CD4-positive, alpha-beta T cell treated with Interferon gamma for 1 hour (primary cell): ENCODE data around the gene MTX2.

Source experiments
- DNase-seq: peaks from one replicate; pipeline ENCODE4 v3.0.0-alpha.2; 2020

The MTX2 gene

GRCh38 chr2:176269319-176270099 is at the start of gene MTX2:
Gene MTX2, plus strand, starts transcription at chr2:176269442. Its CDS starts 188 bp downstream, at chr2:176269630.
- peak; percentile 52 for DNase-seq

- DNase-seq, result no peak
These were observed 41.4 kb upstream of the MTX2 start for GRCh38 chr2:176227874-176228273.

- no peak for DNase-seq
These were observed 35.1 kb upstream of the MTX2 start for GRCh38 chr2:176234156-176234555.

DNA sequence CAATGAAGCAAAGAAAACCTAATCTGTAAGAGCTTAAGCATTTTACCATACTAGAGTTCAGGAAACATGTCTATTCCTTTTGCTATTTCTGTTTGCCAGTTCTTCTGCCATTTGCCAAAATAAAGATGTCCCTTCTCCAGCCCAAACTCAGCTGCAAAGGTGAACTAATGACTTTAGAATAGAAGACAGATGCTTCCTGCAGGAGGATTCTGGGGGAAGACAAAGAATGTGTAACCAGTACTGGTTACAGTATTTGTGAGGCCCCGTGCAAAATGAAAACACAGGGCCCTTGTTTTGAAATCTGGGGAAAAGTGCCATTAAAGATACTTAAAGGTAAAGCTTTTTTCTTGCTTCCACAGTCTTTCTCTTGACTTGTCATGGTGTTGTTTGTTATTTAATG is 34.3 kb upstream of the MTX2 start:
- DNase-seq, result no peak

- DNase-seq, result no peak
These were observed 31.8 kb upstream of the MTX2 start for GRCh38 chr2:176237456-176237855.

DNA sequence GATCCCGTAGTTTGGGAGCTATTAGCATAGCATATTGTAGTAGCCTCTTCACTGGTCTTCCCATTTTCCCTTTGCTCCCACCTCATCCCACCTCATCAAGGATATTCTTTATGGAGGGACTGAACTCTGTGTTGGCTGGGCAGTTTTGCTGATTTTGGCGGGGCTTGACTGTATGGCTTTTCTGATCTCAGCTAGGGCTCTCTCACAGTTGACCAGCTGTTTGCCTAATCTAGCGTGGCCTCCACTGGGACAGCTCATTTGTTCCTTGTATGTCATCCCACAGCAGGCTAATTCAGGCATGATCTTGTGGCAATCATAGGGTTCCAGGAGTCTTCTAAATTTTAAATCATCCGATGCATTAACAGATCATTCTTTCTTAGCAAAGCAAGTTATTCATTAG is 30.2 kb upstream of the MTX2 start:
- DNase-seq, result no peak

DNA sequence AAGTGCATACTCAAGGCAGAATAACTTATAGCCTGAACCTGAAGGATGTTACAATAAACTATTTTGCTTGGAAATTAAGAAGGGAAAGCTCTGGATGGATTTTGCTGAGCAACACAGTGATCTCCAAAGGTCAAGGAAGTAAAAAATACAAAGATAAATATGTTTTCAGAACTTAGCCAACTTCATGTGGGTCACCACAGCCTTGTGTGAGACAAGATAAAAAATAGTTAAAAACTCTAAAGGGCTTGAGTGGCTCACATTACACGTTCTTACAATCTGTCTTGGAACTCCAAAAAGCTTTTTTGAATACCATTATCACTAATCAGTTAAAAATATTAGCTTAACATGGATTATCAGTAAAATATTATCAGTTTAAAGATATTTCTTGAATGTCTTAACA is 28.9 kb upstream of the MTX2 start:
- DNase-seq, result no peak

- no peak for DNase-seq
These were observed 27.0 kb upstream of the MTX2 start for GRCh38 chr2:176242276-176242675.

DNA sequence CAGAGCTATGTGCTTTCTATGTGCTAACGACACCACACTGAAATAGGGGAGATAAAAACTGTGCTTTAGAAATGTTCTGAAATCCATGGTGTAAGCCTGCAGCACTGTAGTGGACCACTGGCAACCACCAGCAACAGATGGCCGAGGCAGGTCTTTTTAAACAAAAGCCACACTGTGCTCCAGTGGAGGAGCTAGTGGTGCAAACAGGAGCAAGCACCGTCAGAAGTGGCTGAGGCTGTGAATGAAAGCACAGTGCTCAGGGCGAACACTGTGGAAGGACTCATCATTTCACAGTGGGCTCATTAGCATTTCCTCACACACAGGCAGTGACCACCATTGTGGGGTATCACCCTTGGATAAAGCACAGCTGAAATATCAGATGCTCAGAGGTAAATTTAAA is 22.9 kb upstream of the MTX2 start:
- DNase-seq, result no peak

DNA sequence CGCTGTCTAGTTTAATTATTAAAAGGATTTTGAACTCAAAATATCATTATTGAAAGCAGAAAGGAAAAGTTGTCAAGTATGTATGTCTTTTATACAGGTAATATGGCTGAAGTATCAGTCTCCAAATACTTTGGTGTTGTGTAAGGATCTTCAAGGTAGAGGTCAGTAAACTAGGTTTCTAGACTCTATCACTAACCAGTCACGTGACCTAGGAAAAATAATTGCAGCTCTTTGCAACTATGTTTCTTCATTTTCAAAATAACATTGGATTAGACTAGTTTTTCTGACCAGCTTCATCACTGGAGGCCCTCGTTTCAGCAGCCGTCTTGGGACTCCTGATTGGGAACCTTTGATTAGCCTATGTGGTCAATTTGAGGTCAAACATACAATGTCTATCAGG is 21.4 kb upstream of the MTX2 start:
- no peak for DNase-seq

- no peak for DNase-seq
These were observed 17.3 kb upstream of the MTX2 start for GRCh38 chr2:176251928-176252327.

- no peak for DNase-seq
These were observed 8.6 kb upstream of the MTX2 start for GRCh38 chr2:176260689-176261088.

DNA sequence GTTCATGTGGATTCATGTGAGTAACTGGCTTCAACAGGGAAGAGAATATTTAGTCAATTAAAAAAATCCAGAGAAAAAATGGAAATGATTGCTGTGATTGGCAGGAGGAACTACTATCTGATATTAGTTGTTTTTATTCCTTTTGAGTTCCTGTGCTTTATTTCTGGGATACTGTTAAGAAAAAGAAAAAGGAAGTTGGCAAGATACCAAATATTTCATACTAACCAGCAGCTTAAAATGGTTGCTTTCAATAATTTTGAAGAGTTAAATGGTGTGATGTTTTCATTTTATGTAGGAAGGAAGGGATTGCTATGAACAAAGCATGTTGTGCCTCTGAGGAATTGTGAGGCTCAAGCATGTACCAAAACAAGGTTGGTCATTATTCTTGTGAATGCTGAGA is 8.1 kb upstream of the MTX2 start:
- DNase-seq, result no peak

DNA sequence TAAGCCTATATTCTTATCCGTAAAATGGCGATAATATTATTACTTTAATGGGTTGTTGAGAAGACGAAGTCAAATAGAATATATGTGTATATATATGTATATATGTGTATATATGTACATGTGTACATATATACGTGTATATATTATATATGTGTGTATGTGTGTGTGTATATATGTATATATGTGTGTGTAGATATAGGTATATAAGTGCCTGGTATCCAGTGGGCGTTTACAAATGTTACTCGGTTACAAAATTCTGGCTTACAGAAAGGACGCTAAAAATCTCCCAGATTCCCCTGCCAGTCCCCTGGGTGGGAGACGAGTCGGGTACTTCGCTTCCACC is 295 bp upstream of the MTX2 start:
- no peak for DNase-seq

GRCh38 chr2:176270100-176270750 is 983 bp downstream of the MTX2 start:
- DNase-seq, result no peak

DNA sequence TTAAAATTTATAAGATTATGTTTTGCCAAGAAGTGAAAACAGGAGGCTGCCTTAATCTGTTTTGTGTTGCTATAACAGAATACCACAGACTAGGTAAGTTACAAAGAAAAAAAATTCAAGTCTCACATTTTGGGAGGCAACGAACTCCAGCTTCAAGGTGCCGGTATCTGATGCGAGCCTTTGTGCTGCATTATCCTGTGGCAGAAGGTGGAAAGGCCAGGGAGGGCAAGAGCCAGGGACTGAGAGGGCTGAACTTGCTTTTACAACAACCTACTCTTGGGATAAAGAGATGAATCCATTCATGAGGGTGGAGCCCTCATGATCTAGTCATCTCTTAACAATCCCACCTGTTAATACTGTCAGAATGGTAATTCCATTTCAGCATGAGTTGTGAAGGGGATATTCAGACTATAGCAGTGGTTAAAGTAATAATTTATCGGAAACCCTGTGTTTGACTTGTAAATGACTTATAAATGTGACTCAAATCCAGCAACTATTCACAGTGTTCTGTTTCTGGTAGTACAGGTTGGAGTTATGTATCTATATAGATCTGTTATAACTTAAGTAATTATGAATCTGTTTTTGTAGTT is 3.7 kb downstream of the MTX2 start:
- no peak for DNase-seq

DNA sequence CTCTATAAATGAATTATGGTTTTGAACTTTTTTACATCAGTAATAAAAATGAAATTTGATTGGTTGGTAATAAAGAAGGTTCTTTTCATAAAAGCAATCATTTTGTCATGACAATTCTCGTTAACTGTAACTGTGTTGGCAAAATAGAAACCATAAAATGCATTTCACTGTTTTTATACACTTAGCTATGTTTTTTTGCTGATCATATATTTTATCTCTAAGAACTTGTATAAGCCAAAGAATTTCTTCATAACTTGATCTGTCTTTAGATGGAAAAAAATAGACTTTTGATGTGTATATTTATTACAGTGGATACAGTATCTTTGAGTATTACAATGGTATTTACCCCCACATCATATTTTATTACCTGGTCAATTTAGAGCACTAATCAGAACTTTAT is 9.7 kb downstream of the MTX2 start:
- DNase-seq, result no peak

DNA sequence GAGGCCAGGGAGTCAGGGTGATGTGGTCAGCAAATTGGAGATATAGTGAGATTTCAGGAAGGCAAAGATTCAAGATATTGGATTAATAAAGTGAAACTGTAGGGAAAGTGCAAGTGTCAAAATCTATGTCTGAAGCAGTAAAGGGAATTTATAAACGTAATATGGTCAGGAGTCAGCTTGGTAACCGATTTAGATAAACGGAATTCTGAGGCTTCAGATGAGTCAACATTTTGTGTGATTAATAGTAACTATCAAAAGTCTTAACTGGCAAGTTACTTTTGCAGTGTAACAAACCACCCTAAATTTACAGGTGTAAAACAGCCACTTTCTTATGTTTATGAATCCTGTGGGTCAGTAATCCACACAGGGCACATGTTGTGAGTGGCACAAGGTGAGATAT is 10.9 kb downstream of the MTX2 start:
- DNase-seq, result no peak

DNA sequence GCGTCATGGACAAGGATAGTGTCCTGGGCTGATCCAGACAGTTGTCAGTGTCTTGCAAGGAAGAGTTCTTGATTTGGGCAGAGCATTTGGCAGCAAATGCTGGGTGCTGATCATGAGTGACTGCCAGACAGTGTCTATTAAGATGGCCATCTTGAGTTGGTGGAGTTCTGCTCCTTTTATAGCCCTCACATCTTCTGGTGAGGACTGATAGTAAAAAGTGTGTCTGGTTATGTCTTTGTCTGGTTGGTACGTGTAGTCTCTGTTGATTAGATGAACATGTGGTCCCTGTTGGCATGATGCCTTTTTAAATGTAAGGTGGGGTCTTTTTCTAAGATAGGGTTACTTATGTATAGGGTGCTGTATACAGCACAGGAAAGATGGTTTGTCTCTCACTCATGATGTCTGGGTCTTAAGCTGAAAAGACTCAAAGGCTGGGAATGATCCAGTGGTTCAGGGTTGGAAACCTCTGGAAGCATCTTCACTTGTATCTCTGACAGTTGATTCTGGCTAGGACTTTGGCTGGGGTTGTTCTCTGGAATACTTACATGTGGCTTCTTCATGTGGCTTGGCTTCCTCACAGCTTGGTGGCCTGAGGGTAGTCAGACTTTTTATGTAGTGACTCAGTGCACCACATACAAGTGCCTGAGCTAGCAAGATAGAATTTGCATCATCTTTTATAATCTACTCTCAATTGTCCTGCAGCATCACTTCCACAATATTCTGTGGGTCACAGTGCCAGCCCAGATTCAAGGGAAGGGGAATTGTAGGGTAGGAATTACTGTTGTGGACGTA is 11.8 kb downstream of the MTX2 start:
- no peak for DNase-seq

DNA sequence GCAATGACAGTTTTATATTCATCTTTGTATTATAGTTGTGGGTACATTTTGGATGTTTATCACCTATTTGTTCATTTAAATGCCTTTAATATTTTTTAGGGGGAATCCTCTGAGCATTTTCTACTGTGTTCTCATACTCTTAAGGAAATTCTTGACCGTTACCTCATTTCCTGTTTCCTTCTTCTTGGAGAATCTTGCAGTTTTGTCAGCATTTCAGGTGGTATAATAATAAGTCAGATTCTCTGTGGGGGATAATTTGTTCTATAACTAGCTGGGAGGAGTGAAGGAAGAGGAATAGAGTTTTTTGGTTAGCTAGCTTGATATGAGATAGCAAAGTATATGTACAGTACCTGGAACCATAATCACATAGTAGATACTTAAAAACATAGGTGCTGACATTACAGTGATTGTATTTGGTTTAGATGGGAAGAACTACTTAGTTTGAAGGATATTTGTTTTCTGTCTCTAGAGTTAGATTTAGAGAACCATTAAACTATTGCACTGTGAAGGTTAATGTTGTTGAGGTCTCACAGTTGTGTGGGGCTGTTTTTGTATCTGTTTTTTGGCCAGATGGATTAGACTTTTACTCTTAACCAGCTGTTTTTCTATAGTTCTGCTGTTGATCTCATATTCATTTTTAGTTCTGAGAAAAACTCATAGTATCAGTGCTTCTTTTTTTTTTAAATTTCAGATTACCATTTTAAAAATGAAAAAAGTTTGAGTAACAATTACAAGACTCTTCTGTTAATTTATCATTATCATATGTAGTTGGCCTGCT is 14.2 kb downstream of the MTX2 start:
- DNase-seq, result no peak

- no peak for DNase-seq
These were observed 15.3 kb downstream of the MTX2 start for GRCh38 chr2:176284461-176285049.

DNA sequence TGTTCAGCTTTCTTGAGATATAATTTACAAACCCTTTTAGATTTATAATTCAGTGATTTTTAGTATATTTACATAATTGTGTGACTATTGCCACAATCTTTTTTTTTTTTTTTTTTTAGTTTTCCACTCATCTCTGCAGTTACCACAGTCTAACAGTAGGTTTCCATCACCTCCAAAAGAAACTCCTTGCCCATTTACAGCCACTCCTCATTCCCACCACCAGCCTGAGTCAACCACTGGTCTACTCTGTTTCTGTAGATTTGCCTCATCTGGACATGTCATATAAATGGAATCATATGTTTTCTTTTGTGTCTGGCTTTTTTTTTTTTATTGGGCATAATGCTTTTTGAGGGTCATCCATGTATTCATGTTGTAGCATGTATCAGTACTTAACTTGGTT is 16.1 kb downstream of the MTX2 start:
- no peak for DNase-seq
